Transverse colon (tissue), 4 donors: ENCODE results near the gene ADPRS.

Experiments
- CTCF ChIP-seq, 5 experiments: fragments of 200-600 bp in 3 of 5; fragments of 450-650 bp in 2 of 5; sonication (generic) in 3 of 5; IDR thresholded peaks; 1 replicate in 2 of 5; 2 replicates in 3 of 5; pipeline ENCODE4 v1.5.1; 2016 to 2017; ENCODE audit warnings: antibody characterized with exemption in 5 of 5, inconsistent platforms in 3 of 5, mild to moderate bottlenecking in 2 of 5, moderate library complexity in 1 of 5
- EP300 ChIP-seq: sonication (generic); formaldehyde crosslinking; IDR thresholded peaks from one replicate; pipeline ENCODE4 v1.6.1; 2017; ENCODE audit warnings: antibody characterized with exemption, low read depth
- POLR2A ChIP-seq: fragments of 450-650 bp; IDR thresholded peaks from one replicate; pipeline ENCODE4 v1.6.1; 2016; ENCODE audit warnings: antibody characterized with exemption, mild to moderate bottlenecking, moderate library complexity
- POLR2AphosphoS5 ChIP-seq, 3 donors: sonication (generic); formaldehyde crosslinking; IDR thresholded peaks; one replicate each; pipeline ENCODE4 v1.6.1; 2016; ENCODE audit warnings: antibody characterized with exemption in 3 of 3

- no peak for TF ChIP-seq CTCF (IDR thresholded peaks at IDR 0.05)
- no peak for TF ChIP-seq POLR2AphosphoS5 (IDR thresholded peaks at IDR 0.05)
- TF ChIP-seq POLR2A = no peak
- TF ChIP-seq EP300 = no peak
Measured at GRCh38 chr1:36089393-36090121, 865 bp downstream of the ADPRS start.
